A549 (cell line): ENCODE measurements around the gene CD9. TPM values are rescaled to one million over a fixed set of nuclear protein-coding genes. Genes with fewer than 3 reads are reported as not detected.

ENCODE experiments used
- ATAC-seq, 2 experiments: fragments of 200-7000 bp in 1 of 2; fragments of >200 bp in 1 of 2; cut with Nextera tagmentation in 1 of 2; cut with Tn5 transposase in 1 of 2; 3 replicates each; pipeline versions ENCODE4 v1.8.0 to v1.9.1; 2018 to 2020; ENCODE audit warnings: mild to moderate bottlenecking in 1 of 2, moderate library complexity in 1 of 2
- CTCF ChIA-PET: fragments of 300-600 bp; sonication (Branson Sonifier 250); formaldehyde crosslinking; extraction: SDS; loops from one replicate; lab custom pipeline; 2021; ENCODE audit warnings: antibody characterized with exemption, inconsistent platforms; lab: Yijun Ruan, JAX
- POLR2A ChIA-PET: fragments of 350-600 bp; formaldehyde crosslinking; extraction: SDS; loops from one replicate; lab custom pipeline; 2021; ENCODE audit warnings: antibody characterized with exemption, inconsistent platforms; lab: Yijun Ruan, JAX
- DNase-seq, 2 experiments: peaks; one replicate each; pipeline versions ENCODE4 v3.0.0 to v3.0.0-alpha.2; 2011 to 2016; ENCODE audit warnings: low read depth in 1 of 2, low spot score in 1 of 2
- FAIRE-seq: peaks from 2 replicates; lab custom pipeline; 2011; peaks lifted over from hg19 to GRCh38; lab: Jason Lieb, UNC
- H3K27ac ChIP-seq, 2 experiments: fragments of >200 bp; sonication (Bioruptor Twin); formaldehyde crosslinking; 3 replicates each; pipeline ENCODE4 v1.5.1; 2016 to 2017
- H3K4me1 ChIP-seq: fragments of >200 bp; sonication (Bioruptor Twin); formaldehyde crosslinking; 3 replicates; pipeline ENCODE4 v1.6.1; 2016
- H3K4me2 ChIP-seq: fragments of >200 bp; sonication (Bioruptor Twin); formaldehyde crosslinking; 3 replicates; pipeline ENCODE4 v1.6.1; 2016
- H3K4me3 ChIP-seq: fragments of >200 bp; sonication (Bioruptor Twin); formaldehyde crosslinking; 3 replicates; pipeline ENCODE4 v1.5.1; 2016
- H3K9me3 ChIP-seq: fragments of >200 bp; sonication (Bioruptor Twin); formaldehyde crosslinking; 3 replicates; pipeline ENCODE4 v1.6.1; 2016
- BCL3 ChIP-seq: fragments of >200 bp; sonication (Bioruptor Twin); formaldehyde crosslinking; IDR thresholded peaks from 3 replicates; pipeline ENCODE4 v1.6.1; 2016
- CHD2 ChIP-seq: fragments of 150-350 bp; IDR thresholded peaks from 2 replicates; pipeline ENCODE4 v1.6.1; 2014; ENCODE audit warnings: low read length; ENCODE audit not compliant: partially characterized antibody
- CHD4 ChIP-seq: fragments of 200-600 bp; sonication (generic); IDR thresholded peaks from 2 replicates; pipeline ENCODE4 v1.6.1; 2016; ENCODE audit warnings: antibody characterized with exemption, mild to moderate bottlenecking, borderline replicate concordance
- CTCF ChIP-seq: fragments of >200 bp; sonication (Bioruptor Twin); formaldehyde crosslinking; IDR thresholded peaks from 3 replicates; pipeline ENCODE4 v1.5.1; 2016
- E2F6 ChIP-seq: IDR thresholded peaks from 2 replicates; pipeline ENCODE4 v1.6.1; 2012; ENCODE audit warnings: low read depth, borderline replicate concordance
- EHF ChIP-seq: fragments of 250-450 bp; sonication (Bioruptor Pico); IDR thresholded peaks from 2 replicates; pipeline ENCODE4 v1.5.0; 2020; ENCODE audit warnings: mild to moderate bottlenecking
- EHMT2 ChIP-seq: fragments of 200-600 bp; sonication (generic); IDR thresholded peaks from 2 replicates; pipeline ENCODE4 v1.6.1; 2016; ENCODE audit warnings: antibody characterized with exemption, low read depth, mild to moderate bottlenecking, moderate library complexity
- ELK1 ChIP-seq: fragments of 150-350 bp; IDR thresholded peaks from 2 replicates; pipeline ENCODE4 v1.6.1; 2014; ENCODE audit warnings: low read depth, mild to moderate bottlenecking, low read length
- EP300 ChIP-seq, 2 experiments: fragments of >200 bp; sonication (Bioruptor Twin); formaldehyde crosslinking; IDR thresholded peaks; 2 replicates in 1 of 2; 3 replicates in 1 of 2; pipeline ENCODE4 v1.6.1; 2016 to 2017
- HEYL ChIP-seq: fragments of 250-450 bp; sonication (Bioruptor Pico); IDR thresholded peaks from 2 replicates; pipeline ENCODE4 v1.8.0; 2021; ENCODE audit warnings: mild to moderate bottlenecking, moderate library complexity
- HOXA7 ChIP-seq: fragments of 250-450 bp; sonication (Bioruptor Pico); IDR thresholded peaks from 2 replicates; pipeline ENCODE4 v1.5.0; 2020; ENCODE audit warnings: mild to moderate bottlenecking, moderate library complexity
- JUN ChIP-seq, 2 experiments: fragments of >200 bp; sonication (Bioruptor Twin); formaldehyde crosslinking; IDR thresholded peaks; 2 replicates in 1 of 2; 3 replicates in 1 of 2; pipeline ENCODE4 v1.6.1; 2016 to 2017
- JUNB ChIP-seq: fragments of >200 bp; sonication (Bioruptor Twin); formaldehyde crosslinking; IDR thresholded peaks from 2 replicates; pipeline ENCODE4 v1.6.1; 2016
- NFE2L2 ChIP-seq: fragments of 150-350 bp; conservative IDR thresholded peaks from 2 replicates; pipeline ENCODE4 v1.6.1; 2014; ENCODE audit warnings: low read length
- POLR2A ChIP-seq: IDR thresholded peaks from 2 replicates; pipeline ENCODE4 v1.6.1; 2012; ENCODE audit warnings: mild to moderate bottlenecking, low read length
- RNF2 ChIP-seq: fragments of 200-600 bp; sonication (generic); IDR thresholded peaks from 2 replicates; pipeline ENCODE4 v1.6.1; 2016; ENCODE audit warnings: low read depth, mild to moderate bottlenecking, antibody characterized with exemption, moderate library complexity, borderline replicate concordance
- SMC3 ChIP-seq: fragments of >200 bp; sonication (Bioruptor Twin); formaldehyde crosslinking; IDR thresholded peaks from 3 replicates; pipeline ENCODE4 v1.6.1; 2018; ENCODE audit warnings: inconsistent platforms
- USF2 ChIP-seq: fragments of 450-650 bp; IDR thresholded peaks from 2 replicates; pipeline ENCODE4 v1.6.1; 2014; ENCODE audit warnings: antibody characterized with exemption
- ZC3H11A ChIP-seq: fragments of 450-650 bp; IDR thresholded peaks from 2 replicates; pipeline ENCODE4 v1.6.1; 2014; ENCODE audit warnings: antibody characterized with exemption, mild to moderate bottlenecking
- ZSCAN20 ChIP-seq: fragments of 250-450 bp; sonication (Bioruptor Pico); IDR thresholded peaks from 2 replicates; pipeline ENCODE4 v1.8.0; 2022; ENCODE audit warnings: mild to moderate bottlenecking, moderate library complexity
- WGBS: methylation state at CpG from one replicate; pipeline ENCODE4 v1.1.6; 2017; ENCODE audit errors: missing lambda C conversion rate; 5-methylcytosine and 5-hydroxymethylcytosine counted together
- polyA plus RNA-seq, 4 experiments: library from polyadenylated mRNA; depleted of rRNA in 3 of 4; stranded (reverse); fragments of >200 nt; fragmentation: RNase III in 1 of 4; extraction: RNeasy Plus Mini Kit Qiagen cat#74134 plus additional on column Dnase treatment in 1 of 4; gene quantifications; 2 replicates in 3 of 4; 3 replicates in 1 of 4; pipeline ENCODE4 v1.2.3, GENCODE V29; 2011 to 2017

The CD9 gene
- polyA plus RNA-seq, 2 of the 4 experiments (the other 2 are of a cell fraction) = 116 to 185 TPM

- ChIA-PET CTCF (interaction anchor here (10.2 kb wide), 1 partner anchor 64 kb away, joined by 529 read pairs; the partner anchor contains the start of gene CD9), POLR2A (no interaction called here)
- H3K9me3 ChIP-seq = no peaks in the 10 kb centered on the region
- TF ChIP-seq HOXA7 (CRISPR knock-in tag) (no peak), HEYL (CRISPR knock-in tag) (no peak), E2F6 (no peak), CHD4 (no peak), EP300 (IDR thresholded peaks at IDR 0.05) (no peak), EHMT2 (no peak), ZSCAN20 (CRISPR knock-in tag) (no peak), POLR2A (no peak), CHD2 (no peak), JUN (IDR thresholded peaks at IDR 0.05) (no peak), ELK1 (no peak)
- WGBS = 76% methylated on average over 8 of the region's 8 CpGs
- peaks cover 11% of the 10 kb centered on the region for H3K4me1 ChIP-seq
- H3K27ac ChIP-seq = no peak overlapping the region
- H3K4me3 ChIP-seq = no peak overlapping the region
- no peak for ATAC-seq
- no peak for FAIRE-seq
- no peak overlapping the region for H3K4me2 ChIP-seq
- DNase-seq = no peak
Measured at GRCh38 chr12:6271281-6271680, 71.1 kb downstream of the CD9 start.

- Histone ChIP-seq H3K4me1 (peaks cover 7% of the 10 kb centered on the region), H3K4me2 (no peak overlapping the region)
- ATAC-seq = no peak
- CTCF ChIA-PET = interaction anchor here (0.6 to 10.2 kb wide), 7 partner anchors 11 to 284 kb away, joined by 3 to 529 read pairs (median 3); partner anchors contain the start of gene CD9
- TF ChIP-seq ZC3H11A (0 out of 2 replicates have a peak, but pooled peaks have one; percentile 5), JUNB (no peak), EHMT2 (no peak)
- TF ChIP-seq, all 56 proteins: peak for 1
- Histone ChIP-seq H3K4me3 (no peak overlapping the region), H3K27ac (no peak overlapping the region), H3K9me3 (no peaks in the 10 kb centered on the region)
- FAIRE-seq = no peak
- 80% methylated on average over 12 of the region's 12 CpGs for WGBS
- POLR2A ChIA-PET = no interaction called here
- DNase-seq = no peak
Measured at GRCh38 chr12:6272300-6273204, 72.4 kb downstream of the CD9 start.

GRCh38 chr12:6273205-6273540 is 73.0 kb downstream of the CD9 start:
- 86% methylated on average over 4 of the region's 4 CpGs for WGBS
- TF ChIP-seq EHMT2 (no peak), ELK1 (no peak), USF2 (no peak), HOXA7 (CRISPR knock-in tag) (no peak), CHD2 (no peak), E2F6 (no peak), SMC3 (no peak), CHD4 (no peak), NFE2L2 (no peak), BCL3 (no peak), RNF2 (no peak), CTCF (no peak), EHF (CRISPR knock-in tag) (no peak)
- TF ChIP-seq, all 56 proteins: peak for 0
- no peaks in the 10 kb centered on the region for H3K9me3 ChIP-seq
- CTCF ChIA-PET = interaction anchor here (0.6 to 10.2 kb wide), 7 partner anchors 12 to 285 kb away, joined by 3 to 529 read pairs (median 3); partner anchors contain the start of gene CD9
- H3K4me1 ChIP-seq = peaks cover 12% of the 10 kb centered on the region
- ATAC-seq (no peak), DNase-seq (no peak), FAIRE-seq (no peak)
- no peak overlapping the region for H3K4me3 ChIP-seq
- POLR2A ChIA-PET = no interaction called here
- no peak overlapping the region for H3K4me2 ChIP-seq
- H3K27ac ChIP-seq = no peak overlapping the region
